Fibroblast of lung (primary cell): ENCODE data around the gene SLC5A10. TPM values are rescaled to one million over a fixed set of nuclear protein-coding genes. Genes with fewer than 3 reads are reported as not detected.

ENCODE experiments used
- DNase-seq, 2 donors: peaks; one replicate each; pipeline versions ENCODE4 v3.0.0 to v3.0.0-alpha.2; 2010; ENCODE audit warnings: low read depth in 2 of 2
- H2AFZ ChIP-seq: 2 replicates; pipeline ENCODE4 v1.5.1; 2012; ENCODE audit warnings: low read length, control low read depth, inconsistent platforms
- H3K27ac ChIP-seq: 2 replicates; pipeline ENCODE4 v1.5.1; 2011; ENCODE audit warnings: low read length, control low read depth; ENCODE audit not compliant: insufficient read depth
- H3K27me3 ChIP-seq: 2 replicates; pipeline ENCODE4 v1.5.1; 2011; ENCODE audit warnings: mild to moderate bottlenecking, low read length; ENCODE audit not compliant: control insufficient read depth, insufficient read depth
- H3K36me3 ChIP-seq: 2 replicates; pipeline ENCODE4 v1.5.1; 2011; ENCODE audit warnings: low read length; ENCODE audit not compliant: control insufficient read depth, insufficient read depth
- H3K4me1 ChIP-seq: 2 replicates; pipeline ENCODE4 v1.5.1; 2011; ENCODE audit warnings: low read length; ENCODE audit not compliant: control insufficient read depth, insufficient read depth; ENCODE audit errors: extremely low read depth
- H3K4me2 ChIP-seq: 2 replicates; pipeline ENCODE4 v1.5.1; 2011; ENCODE audit warnings: low read length, control low read depth; ENCODE audit not compliant: insufficient read depth; ENCODE audit errors: extremely low read depth
- H3K4me3 ChIP-seq, 4 experiments: fragments of 200-600 bp in 1 of 4; sonication (generic) in 1 of 4; replicated peaks in 1 of 4; 2 replicates each; pipeline ENCODE4 v1.5.1; 2011 to 2016; ENCODE audit warnings: low read length in 4 of 4, low read depth in 3 of 4, mild to moderate bottlenecking in 3 of 4, control low read depth in 2 of 4, inconsistent platforms in 1 of 4, mixed read lengths in 1 of 4; ENCODE audit not compliant: insufficient read depth in 1 of 4; ENCODE audit errors: control extremely low read depth in 1 of 4
- H3K79me2 ChIP-seq: 2 replicates; pipeline ENCODE4 v1.5.1; 2012; ENCODE audit warnings: mild to moderate bottlenecking, low read length, inconsistent platforms; ENCODE audit not compliant: control insufficient read depth, insufficient read depth
- H3K9ac ChIP-seq: 2 replicates; pipeline ENCODE4 v1.5.1; 2011; ENCODE audit warnings: mild to moderate bottlenecking, low read length, control low read depth; ENCODE audit not compliant: insufficient read depth
- H3K9me3 ChIP-seq: 2 replicates; pipeline ENCODE4 v1.5.1; 2012; ENCODE audit warnings: low read depth, low read length; ENCODE audit not compliant: control insufficient read depth, insufficient read depth
- H4K20me1 ChIP-seq: 2 replicates; pipeline ENCODE4 v1.5.1; 2011; ENCODE audit warnings: low read length; ENCODE audit not compliant: control insufficient read depth, insufficient read depth; ENCODE audit errors: extremely low read depth
- EZH2 ChIP-seq: IDR thresholded peaks from 2 replicates; pipeline ENCODE4 v1.5.1; 2012; ENCODE audit warnings: low read length, control low read depth, mild to moderate bottlenecking; ENCODE audit errors: missing control alignments
- polyA plus RNA-seq, 2 donors: library from polyadenylated mRNA; depleted of rRNA in 1 of 2; stranded (reverse) in 1 of 2; unstranded in 1 of 2; fragments of >200 nt; gene quantifications; 2 replicates each; pipeline ENCODE4 v1.2.1, GENCODE V29; 2011 to 2012; ENCODE audit warnings: missing spikeins in 1 of 2
- total RNA-seq: library from RNA; depleted of rRNA; stranded (reverse); fragments of >200 nt; gene quantifications from 2 replicates; pipeline ENCODE4 v1.2.1, GENCODE V29; 2014
- TF ChIP-seq, protein P1 (sequence below), 2 donors: IDR thresholded peaks in 1 of 2; conservative IDR thresholded peaks in 1 of 2; 1 replicate in 1 of 2; 2 replicates in 1 of 2; pipeline ENCODE4 v1.5.1; 2011 to 2012; ENCODE audit warnings: low read length in 2 of 2, control low read depth in 1 of 2, inconsistent platforms in 1 of 2, low read depth in 1 of 2, mild to moderate bottlenecking in 1 of 2

SLC5A10 gene
- total and polyA plus RNA-seq, 2 donors (not counting 1 experiment from before 2014, with no cell fraction given): not detected

DNA sequence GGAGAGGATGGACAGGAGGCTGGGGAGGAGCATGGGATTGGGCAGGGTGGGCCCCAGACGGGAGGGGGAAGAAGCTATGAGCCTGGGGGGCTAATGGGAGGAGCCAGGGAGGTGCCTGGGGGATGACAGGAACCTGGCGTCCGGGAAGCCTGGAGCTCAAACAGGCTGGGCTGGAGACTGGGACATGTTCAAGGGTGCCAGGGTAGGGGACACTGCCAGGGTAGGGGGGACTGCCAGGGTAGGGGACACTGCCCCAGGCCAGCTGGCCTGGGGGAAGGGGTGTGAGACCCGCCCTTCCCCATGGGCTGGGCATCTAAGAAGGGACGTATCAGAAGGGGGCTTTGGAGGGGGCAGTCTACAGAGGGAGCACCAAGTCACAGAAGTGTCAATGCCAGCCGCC is 59.6 kb downstream of the SLC5A10 start:
- DNase-seq: no peak
- Histone ChIP-seq H3K4me2 (no peak overlapping the region), H4K20me1 (no peaks in the 10 kb centered on the region), H2AFZ (no peak overlapping the region), H3K4me3 (no peak overlapping the region), H3K9me3 (no peaks in the 10 kb centered on the region), H3K4me1 (no peaks in the 10 kb centered on the region), H3K27me3 (no peaks in the 10 kb centered on the region), H3K79me2 (no peaks in the 10 kb centered on the region), H3K9ac (no peak overlapping the region), H3K36me3 (no peaks in the 10 kb centered on the region), H3K27ac (no peak overlapping the region)
- TF ChIP-seq, protein P1, sequence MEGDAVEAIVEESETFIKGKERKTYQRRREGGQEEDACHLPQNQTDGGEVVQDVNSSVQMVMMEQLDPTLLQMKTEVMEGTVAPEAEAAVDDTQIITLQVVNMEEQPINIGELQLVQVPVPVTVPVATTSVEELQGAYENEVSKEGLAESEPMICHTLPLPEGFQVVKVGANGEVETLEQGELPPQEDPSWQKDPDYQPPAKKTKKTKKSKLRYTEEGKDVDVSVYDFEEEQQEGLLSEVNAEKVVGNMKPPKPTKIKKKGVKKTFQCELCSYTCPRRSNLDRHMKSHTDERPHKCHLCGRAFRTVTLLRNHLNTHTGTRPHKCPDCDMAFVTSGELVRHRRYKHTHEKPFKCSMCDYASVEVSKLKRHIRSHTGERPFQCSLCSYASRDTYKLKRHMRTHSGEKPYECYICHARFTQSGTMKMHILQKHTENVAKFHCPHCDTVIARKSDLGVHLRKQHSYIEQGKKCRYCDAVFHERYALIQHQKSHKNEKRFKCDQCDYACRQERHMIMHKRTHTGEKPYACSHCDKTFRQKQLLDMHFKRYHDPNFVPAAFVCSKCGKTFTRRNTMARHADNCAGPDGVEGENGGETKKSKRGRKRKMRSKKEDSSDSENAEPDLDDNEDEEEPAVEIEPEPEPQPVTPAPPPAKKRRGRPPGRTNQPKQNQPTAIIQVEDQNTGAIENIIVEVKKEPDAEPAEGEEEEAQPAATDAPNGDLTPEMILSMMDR (conservative IDR thresholded peaks at IDR 0.05 in 1 of 2, IDR thresholded peaks at IDR 0.05 in 1 of 2; ENCODE audit: low read depth in 1 of 2, low read length in 2 of 2): no peak
- no peak for TF ChIP-seq EZH2

DNA sequence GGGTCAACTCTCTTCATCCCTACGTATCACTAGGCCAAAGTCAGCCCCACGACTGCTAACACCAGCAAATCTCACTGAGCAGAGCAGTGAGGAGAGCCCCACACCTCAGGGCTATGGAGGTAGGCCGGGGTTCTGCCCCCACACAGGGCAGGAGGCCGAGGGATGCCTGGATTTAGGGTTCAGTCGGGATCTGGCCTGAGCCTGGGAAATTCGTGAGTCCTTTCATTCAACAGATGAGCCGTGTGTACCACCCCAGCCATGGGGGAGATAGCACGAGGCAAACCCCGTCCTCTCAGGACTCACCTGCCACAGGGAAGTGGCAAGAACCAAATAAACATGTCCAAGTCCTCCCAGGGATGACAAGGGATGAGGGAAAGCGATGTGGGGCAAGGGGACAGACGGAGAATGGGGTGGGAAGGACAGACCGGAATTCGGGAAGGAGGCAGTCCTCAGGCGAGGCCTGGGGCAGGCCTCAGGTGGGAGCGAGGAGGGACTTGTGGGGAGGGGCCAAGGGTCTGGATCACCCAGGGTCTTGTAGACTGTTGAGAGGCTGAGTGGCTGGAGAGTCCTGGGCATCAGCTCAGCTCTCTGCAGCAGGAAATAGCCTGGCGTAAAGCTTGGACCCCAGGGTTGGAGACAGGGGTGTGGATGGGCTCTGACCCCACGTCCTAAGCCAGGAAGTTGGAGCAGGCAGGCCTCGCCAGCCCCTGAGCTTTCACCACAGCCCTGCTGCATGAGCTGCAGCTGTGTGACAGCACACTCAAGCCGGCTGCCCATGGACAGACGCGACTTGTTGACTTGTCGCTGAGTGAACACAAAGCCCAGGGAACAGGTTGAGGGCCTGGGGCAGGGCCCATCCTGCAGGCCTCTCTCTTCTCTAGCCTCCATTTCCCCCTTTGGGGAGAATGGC is 60.5 kb downstream of the SLC5A10 start:
- Histone ChIP-seq H3K27me3 (no peaks in the 10 kb centered on the region), H3K36me3 (no peaks in the 10 kb centered on the region), H2AFZ (no peak overlapping the region)

DNA sequence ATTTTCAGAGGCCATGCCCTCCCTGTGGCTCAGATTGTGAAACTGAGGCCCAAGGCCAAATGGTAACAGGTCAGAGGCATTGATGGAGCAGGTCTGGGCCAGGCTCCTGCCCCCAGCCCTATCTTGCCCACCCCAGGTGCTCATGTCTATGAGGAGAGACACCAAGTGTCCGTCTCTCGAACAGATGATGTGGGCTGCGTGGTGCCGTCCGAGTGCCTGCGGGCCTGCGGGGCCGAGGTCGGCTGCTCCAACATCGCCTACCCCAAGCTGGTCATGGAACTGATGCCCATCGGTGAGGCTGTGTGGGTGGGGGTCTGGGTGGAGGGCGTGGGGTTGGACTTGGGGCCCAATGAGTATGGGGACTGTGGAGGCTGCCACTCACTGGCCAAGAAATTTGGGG is 61.3 kb downstream of the SLC5A10 start:
- Histone ChIP-seq H3K27ac (no peak overlapping the region), H3K4me3 (no peak overlapping the region), H3K9ac (no peak overlapping the region), H3K9me3 (no peaks in the 10 kb centered on the region), H4K20me1 (no peaks in the 10 kb centered on the region), H3K4me2 (no peak overlapping the region), H3K4me1 (no peaks in the 10 kb centered on the region), H3K27me3 (no peaks in the 10 kb centered on the region), H2AFZ (no peak overlapping the region), H3K36me3 (no peaks in the 10 kb centered on the region), H3K79me2 (no peaks in the 10 kb centered on the region)
- DNase-seq: no peak
- no peak for TF ChIP-seq EZH2
- TF ChIP-seq, protein P1 (conservative IDR thresholded peaks at IDR 0.05 in 1 of 2, IDR thresholded peaks at IDR 0.05 in 1 of 2; ENCODE audit: low read depth in 1 of 2, low read length in 2 of 2): no peak

More for the DNA sequence above, 60.5 kb downstream of the SLC5A10 start:
- H3K4me2 ChIP-seq: no peak overlapping the region
- H3K4me1 ChIP-seq: no peaks in the 10 kb centered on the region
- no peak overlapping the region for H3K27ac ChIP-seq
- no peak overlapping the region for H3K4me3 ChIP-seq
- H3K9me3 ChIP-seq: no peaks in the 10 kb centered on the region
- H4K20me1 ChIP-seq: no peaks in the 10 kb centered on the region
- no peaks in the 10 kb centered on the region for H3K79me2 ChIP-seq
- DNase-seq: no peak
- no peak for TF ChIP-seq EZH2
- TF ChIP-seq, protein P1 (conservative IDR thresholded peaks at IDR 0.05 in 1 of 2, IDR thresholded peaks at IDR 0.05 in 1 of 2; ENCODE audit: low read depth in 1 of 2, low read length in 2 of 2): no peak
- H3K9ac ChIP-seq: no peak overlapping the region
